Activated CD4-positive, alpha-beta T cell treated with anti-CD3 and anti-CD28 coated beads, Interleukin-2, amount 50 U/mL, for 4 hours (primary cell): ENCODE data around the gene PLOD2.
"Not testable (repeated sequence)": the region's sequence is repeated elsewhere in the genome, so short reads cannot be mapped to it uniquely, and the experiment has no call there.

Source experiments
- DNase-seq, 2 experiments: peaks; one replicate each; pipeline ENCODE4 v3.0.0-alpha.2; 2020

Gene PLOD2

GRCh38 chr3:146134348-146135117 lies 26.5 kb downstream of the PLOD2 start:
- no peak for DNase-seq

GRCh38 chr3:146133441-146133840 lies 27.5 kb downstream of the PLOD2 start:
- DNase-seq = no peak

GRCh38 chr3:146131616-146132410 lies 29.2 kb downstream of the PLOD2 start:
- no peak for DNase-seq

- no peak for DNase-seq
Measured at GRCh38 chr3:146130881-146131371, 30.1 kb downstream of the PLOD2 start.

- no peak for DNase-seq
Measured at GRCh38 chr3:146129750-146130149, 31.2 kb downstream of the PLOD2 start.

- no peak for DNase-seq
Measured at GRCh38 chr3:146128939-146129338, 32.0 kb downstream of the PLOD2 start.

GRCh38 chr3:146128179-146128578 lies 32.8 kb downstream of the PLOD2 start:
- no peak for DNase-seq

- DNase-seq = no peak
Measured at GRCh38 chr3:146125951-146126350, 35.0 kb downstream of the PLOD2 start.

- no peak for DNase-seq
Measured at GRCh38 chr3:146124126-146124801, 36.7 kb downstream of the PLOD2 start.

- no peak for DNase-seq
Measured at GRCh38 chr3:146117406-146118285, 43.3 kb downstream of the PLOD2 start.

- no peak for DNase-seq
Measured at GRCh38 chr3:146115619-146116018, 45.4 kb downstream of the PLOD2 start.

- DNase-seq = not testable (repeated sequence)
Measured at GRCh38 chr3:146113804-146114203, 47.2 kb downstream of the PLOD2 start.

GRCh38 chr3:146111337-146111736 lies 49.6 kb downstream of the PLOD2 start:
- DNase-seq = no peak

GRCh38 chr3:146110161-146110560 lies 50.8 kb downstream of the PLOD2 start:
- no peak for DNase-seq

- no peak for DNase-seq
Measured at GRCh38 chr3:146106986-146107385, 54.0 kb downstream of the PLOD2 start.

- DNase-seq = no peak
Measured at GRCh38 chr3:146104068-146104467, 56.9 kb downstream of the PLOD2 start.

GRCh38 chr3:146102885-146103284 lies 58.1 kb downstream of the PLOD2 start:
- DNase-seq = no peak

GRCh38 chr3:146101538-146101937 lies 59.4 kb downstream of the PLOD2 start:
- no peak for DNase-seq

- no peak for DNase-seq
Measured at GRCh38 chr3:146100825-146101444, 60.0 kb downstream of the PLOD2 start.

GRCh38 chr3:146100180-146100579 lies 60.8 kb downstream of the PLOD2 start:
- no peak for DNase-seq

- DNase-seq = no peak
Measured at GRCh38 chr3:146099316-146099715, 61.7 kb downstream of the PLOD2 start.

GRCh38 chr3:146093896-146094295 lies 67.1 kb downstream of the PLOD2 start:
- DNase-seq = no peak
